NB4 (cell line): ENCODE results near the gene AUH.

ENCODE experiments used
- CTCF ChIP-seq: IDR thresholded peaks from one replicate; pipeline ENCODE4 v1.5.1; 2012; ENCODE audit warnings: low read depth, low read length
- MYC ChIP-seq: IDR thresholded peaks from 2 replicates; pipeline ENCODE4 v1.6.1; 2011; ENCODE audit warnings: low read depth, low read length
- POLR2A ChIP-seq: IDR thresholded peaks from 2 replicates; pipeline ENCODE4 v1.6.1; 2011; ENCODE audit warnings: mild to moderate bottlenecking; ENCODE audit not compliant: insufficient read length; ENCODE audit errors: extremely low read depth

DNA sequence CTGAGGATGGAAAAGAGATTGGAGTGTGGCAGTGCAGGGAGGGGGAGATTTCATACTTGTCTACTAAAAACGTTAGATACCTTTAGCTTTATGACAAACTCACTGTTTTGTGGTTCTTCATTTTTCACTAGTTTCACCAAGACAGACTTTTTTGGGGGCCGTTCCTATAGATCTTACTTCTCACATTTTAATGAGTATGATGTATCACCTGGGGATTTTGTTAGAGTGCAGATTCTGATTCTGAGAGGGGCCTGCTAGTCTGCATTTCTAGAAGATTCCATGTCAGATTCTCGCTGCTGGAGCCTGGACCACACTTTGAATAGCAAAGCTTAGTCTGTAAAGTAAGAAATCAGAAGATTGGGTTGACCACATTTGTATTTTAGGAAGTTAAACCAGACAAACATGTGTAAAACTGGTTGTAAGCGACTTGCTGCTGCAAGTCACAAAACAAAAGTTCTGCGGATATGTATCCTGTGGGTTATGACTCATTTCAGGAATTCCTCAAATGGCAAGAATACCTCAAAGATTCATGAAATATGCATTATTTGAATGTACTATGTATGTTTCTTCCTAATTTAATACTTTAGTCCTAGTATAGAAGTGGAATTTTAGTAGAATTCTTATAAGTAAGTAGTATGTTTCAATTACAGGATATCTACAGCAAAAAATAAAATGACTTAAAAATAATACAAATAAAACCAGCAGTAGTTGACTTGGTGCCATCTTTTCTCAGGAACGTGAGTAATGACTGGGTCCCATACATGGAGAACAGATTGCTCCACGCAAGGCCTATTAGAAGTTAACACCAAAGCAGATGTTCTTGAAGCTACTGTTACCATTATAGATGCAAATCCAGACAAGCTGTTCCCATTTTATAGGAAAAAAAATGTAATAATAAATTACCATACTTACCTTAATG is 34.1 kb upstream of the AUH start:
- TF ChIP-seq CTCF = no peak
- TF ChIP-seq MYC = no peak
- TF ChIP-seq POLR2A = no peak
